WTC11 (cell line): ENCODE results near the gene FAM3B. TPM values are rescaled to one million over a fixed set of nuclear protein-coding genes. Genes with fewer than 3 reads are reported as not detected.

Source experiments
- ATAC-seq: fragments of 200-7000 bp; cut with Tn5 transposase; 2 replicates; pipeline ENCODE4 v1.10.0; 2021; ENCODE audit warnings: mild to moderate bottlenecking, moderate library complexity
- CTCF ChIA-PET: fragments of 300-600 bp; sonication (Branson Sonifier 250); formaldehyde crosslinking; loops from one replicate; lab custom pipeline; 2021; ENCODE audit warnings: antibody characterized with exemption; lab: Charles Lee
- POLR2A ChIA-PET: fragments of 350-600 bp; sonication (Branson Sonifier 250); formaldehyde crosslinking; loops from one replicate; lab custom pipeline; 2021; ENCODE audit warnings: antibody characterized with exemption; lab: Charles Lee
- DNase-seq: peaks from one replicate; pipeline ENCODE4 v3.0.0; 2021; ENCODE audit warnings: low spot score
- H3K27ac Mint-ChIP-seq: 2 replicates; pipeline ENCODE4 v1.8.0; 2021; ENCODE audit warnings: mixed read lengths
- H3K27me3 Mint-ChIP-seq: 2 replicates; pipeline ENCODE4 v1.8.0; 2021; ENCODE audit warnings: low read depth, mild to moderate bottlenecking, moderate library complexity, mixed read lengths
- H3K36me3 Mint-ChIP-seq: 2 replicates; pipeline ENCODE4 v1.8.0; 2021; ENCODE audit warnings: mixed read lengths
- H3K4me1 Mint-ChIP-seq: 2 replicates; pipeline ENCODE4 v1.8.0; 2022; ENCODE audit warnings: mixed read lengths
- H3K4me3 Mint-ChIP-seq: 2 replicates; pipeline ENCODE4 v1.8.0; 2021; ENCODE audit warnings: mild to moderate bottlenecking, moderate library complexity, mixed read lengths
- H3K9me3 Mint-ChIP-seq: 2 replicates; pipeline ENCODE4 v1.8.0; 2021; ENCODE audit warnings: mixed read lengths
- CBFB ChIP-seq: sonication (generic); formaldehyde crosslinking; IDR thresholded peaks from 2 replicates; pipeline ENCODE4 v1.8.1; 2022; ENCODE audit warnings: mild to moderate bottlenecking, low read depth, missing genetic modification reagents
- EMX1 ChIP-seq: fragments of 250-450 bp; sonication (Bioruptor Pico); IDR thresholded peaks from 2 replicates; pipeline ENCODE4 v1.8.0; 2021; ENCODE audit warnings: mild to moderate bottlenecking
- FOXP1 ChIP-seq: sonication (generic); formaldehyde crosslinking; IDR thresholded peaks from 2 replicates; pipeline ENCODE4 v1.8.0; 2022; ENCODE audit warnings: missing genetic modification reagents, mild to moderate bottlenecking, moderate library complexity, borderline replicate concordance
- MXD4 ChIP-seq: fragments of 250-450 bp; sonication (Bioruptor Pico); IDR thresholded peaks from 2 replicates; pipeline ENCODE4 v1.8.0; 2021; ENCODE audit warnings: mild to moderate bottlenecking, moderate library complexity, borderline replicate concordance
- OVOL2 ChIP-seq: fragments of 250-450 bp; sonication (Bioruptor Pico); IDR thresholded peaks from 2 replicates; pipeline ENCODE4 v1.9.0; 2021; ENCODE audit warnings: mild to moderate bottlenecking, borderline replicate concordance
- PRRX2 ChIP-seq: fragments of 250-450 bp; sonication (Bioruptor Pico); IDR thresholded peaks from 2 replicates; pipeline ENCODE4 v1.8.0; 2021; ENCODE audit warnings: mild to moderate bottlenecking
- RELA ChIP-seq: sonication (generic); formaldehyde crosslinking; IDR thresholded peaks from 2 replicates; pipeline ENCODE4 v1.8.1; 2022; ENCODE audit warnings: missing genetic modification reagents, mild to moderate bottlenecking, borderline replicate concordance
- SMAD4 ChIP-seq: sonication (generic); formaldehyde crosslinking; IDR thresholded peaks from 2 replicates; pipeline ENCODE4 v1.8.0; 2022; ENCODE audit warnings: mild to moderate bottlenecking, missing genetic modification reagents
- TP53 ChIP-seq: sonication (generic); formaldehyde crosslinking; IDR thresholded peaks from 2 replicates; pipeline ENCODE4 v1.8.1; 2023; ENCODE audit warnings: mild to moderate bottlenecking, missing genetic modification reagents
- ZBTB21 ChIP-seq: sonication (generic); formaldehyde crosslinking; IDR thresholded peaks from 2 replicates; pipeline ENCODE4 v1.8.1; 2023; ENCODE audit warnings: mild to moderate bottlenecking, missing genetic modification reagents, borderline replicate concordance
- ZNF138 ChIP-seq: sonication (generic); formaldehyde crosslinking; conservative IDR thresholded peaks from 2 replicates; pipeline ENCODE4 v1.8.1; 2022; ENCODE audit warnings: mild to moderate bottlenecking, moderate library complexity, missing genetic modification reagents
- ZNF232 ChIP-seq: sonication (generic); formaldehyde crosslinking; IDR thresholded peaks from 2 replicates; pipeline ENCODE4 v1.8.0; 2022; ENCODE audit warnings: mild to moderate bottlenecking, missing genetic modification reagents
- ZNF263 ChIP-seq: sonication (generic); formaldehyde crosslinking; IDR thresholded peaks from 2 replicates; pipeline ENCODE4 v1.8.1; 2022; ENCODE audit warnings: low read depth, mild to moderate bottlenecking, moderate library complexity, missing genetic modification reagents
- ZNF396 ChIP-seq: fragments of 250-450 bp; sonication (Bioruptor Pico); IDR thresholded peaks from 2 replicates; pipeline ENCODE4 v1.8.0; 2021; ENCODE audit warnings: mild to moderate bottlenecking, moderate library complexity, borderline replicate concordance
- total RNA-seq: library from RNA; stranded (reverse); gene quantifications from 3 replicates; pipeline ENCODE4 v1.2.3, GENCODE V29; 2021
- TF ChIP-seq, protein P1 (sequence below): sonication (generic); formaldehyde crosslinking; IDR thresholded peaks from 2 replicates; pipeline ENCODE4 v1.8.1; 2023; ENCODE audit warnings: mild to moderate bottlenecking, missing genetic modification reagents, moderate library complexity
- TF ChIP-seq, protein P2 (sequence below): sonication (generic); formaldehyde crosslinking; IDR thresholded peaks from 2 replicates; pipeline ENCODE4 v1.8.0; 2022; ENCODE audit warnings: mild to moderate bottlenecking, missing genetic modification reagents
- TF ChIP-seq, protein P3 (sequence below): sonication (generic); formaldehyde crosslinking; IDR thresholded peaks from 2 replicates; pipeline ENCODE4 v1.8.1; 2022; ENCODE audit warnings: low read depth, mild to moderate bottlenecking, moderate library complexity, missing genetic modification reagents, borderline replicate concordance
- TF ChIP-seq, protein P4 (sequence below): sonication (generic); formaldehyde crosslinking; conservative IDR thresholded peaks from 2 replicates; pipeline ENCODE4 v1.8.1; 2022; ENCODE audit warnings: mild to moderate bottlenecking, missing genetic modification reagents
- TF ChIP-seq, protein P5 (sequence below): sonication (generic); formaldehyde crosslinking; IDR thresholded peaks from 2 replicates; pipeline ENCODE4 v1.8.1; 2022; ENCODE audit warnings: low read depth, missing genetic modification reagents, borderline replicate concordance
- TF ChIP-seq, protein P6 (sequence below): sonication (generic); formaldehyde crosslinking; IDR thresholded peaks from 2 replicates; pipeline ENCODE4 v1.8.0; 2022; ENCODE audit warnings: missing genetic modification reagents

The FAM3B gene
- total RNA-seq, 1 experiment from 2014 or later = 1.4 TPM

DNA sequence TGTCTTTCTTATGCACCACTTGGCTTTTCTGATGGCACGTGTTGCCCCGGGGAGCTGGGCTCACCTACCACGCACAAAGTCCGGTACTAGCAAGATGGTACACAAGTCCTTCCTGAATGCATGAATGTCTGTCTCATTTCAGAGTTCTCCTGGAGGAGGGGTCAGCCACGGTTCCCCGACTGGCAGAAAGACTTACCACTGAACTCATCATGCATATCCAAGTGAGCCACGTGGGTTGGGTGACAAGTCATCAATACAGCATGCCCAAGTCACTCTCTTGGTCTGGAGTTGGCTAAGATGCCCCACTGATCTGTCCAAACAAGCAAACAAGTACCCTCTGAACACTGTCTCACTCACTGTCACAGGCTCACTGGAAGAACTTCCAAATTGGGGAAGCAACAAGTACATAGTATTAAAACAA lies 80.9 kb downstream of the FAM3B start (continued):
- TF ChIP-seq ZNF263 (CRISPR knock-in tag) (no peak), FOXP1 (no peak)
- TF ChIP-seq, protein P1, sequence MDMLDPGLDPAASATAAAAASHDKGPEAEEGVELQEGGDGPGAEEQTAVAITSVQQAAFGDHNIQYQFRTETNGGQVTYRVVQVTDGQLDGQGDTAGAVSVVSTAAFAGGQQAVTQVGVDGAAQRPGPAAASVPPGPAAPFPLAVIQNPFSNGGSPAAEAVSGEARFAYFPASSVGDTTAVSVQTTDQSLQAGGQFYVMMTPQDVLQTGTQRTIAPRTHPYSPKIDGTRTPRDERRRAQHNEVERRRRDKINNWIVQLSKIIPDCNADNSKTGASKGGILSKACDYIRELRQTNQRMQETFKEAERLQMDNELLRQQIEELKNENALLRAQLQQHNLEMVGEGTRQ (CRISPR knock-in tag) = no peak

DNA sequence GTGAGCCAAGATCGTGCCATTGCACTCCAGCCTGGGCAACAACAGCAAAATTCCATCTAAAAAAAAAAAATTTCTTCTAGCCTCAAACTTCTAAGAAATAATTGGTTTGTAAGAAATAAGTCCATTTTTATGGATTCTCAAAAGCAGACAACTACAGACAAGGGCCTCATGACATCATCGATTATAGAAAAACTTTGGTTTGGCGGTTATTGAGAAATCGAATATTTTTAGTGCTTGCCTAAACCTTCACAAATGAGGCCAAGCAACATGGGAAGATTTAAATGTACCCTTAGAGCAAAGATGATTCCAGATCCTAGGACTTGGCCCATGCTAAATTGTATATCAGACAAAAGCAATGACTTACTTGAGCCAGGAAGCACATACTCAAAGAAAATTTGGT lies 81.7 kb downstream of the FAM3B start:
- Mint-ChIP-seq H3K36me3 (no peaks in the 10 kb centered on the region), H3K27me3 (no peaks in the 10 kb centered on the region; the same call in 1 of the 2 replicates), H3K4me3 (no peak overlapping the region), H3K4me1 (peaks cover 16% of the 10 kb centered on the region), H3K9me3 (peaks cover 11% of the 10 kb centered on the region), H3K27ac (no peak overlapping the region)
- DNase-seq = no peak
- TF ChIP-seq, protein P2, sequence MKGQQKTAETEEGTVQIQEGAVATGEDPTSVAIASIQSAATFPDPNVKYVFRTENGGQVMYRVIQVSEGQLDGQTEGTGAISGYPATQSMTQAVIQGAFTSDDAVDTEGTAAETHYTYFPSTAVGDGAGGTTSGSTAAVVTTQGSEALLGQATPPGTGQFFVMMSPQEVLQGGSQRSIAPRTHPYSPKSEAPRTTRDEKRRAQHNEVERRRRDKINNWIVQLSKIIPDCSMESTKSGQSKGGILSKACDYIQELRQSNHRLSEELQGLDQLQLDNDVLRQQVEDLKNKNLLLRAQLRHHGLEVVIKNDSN (CRISPR knock-in tag) = no peak
- no peak for TF ChIP-seq PRRX2
- TF ChIP-seq ZBTB21 (CRISPR knock-in tag) = no peak
- TF ChIP-seq ZNF138 = no peak
- TF ChIP-seq RELA (CRISPR knock-in tag) = no peak
- TF ChIP-seq, protein P3, sequence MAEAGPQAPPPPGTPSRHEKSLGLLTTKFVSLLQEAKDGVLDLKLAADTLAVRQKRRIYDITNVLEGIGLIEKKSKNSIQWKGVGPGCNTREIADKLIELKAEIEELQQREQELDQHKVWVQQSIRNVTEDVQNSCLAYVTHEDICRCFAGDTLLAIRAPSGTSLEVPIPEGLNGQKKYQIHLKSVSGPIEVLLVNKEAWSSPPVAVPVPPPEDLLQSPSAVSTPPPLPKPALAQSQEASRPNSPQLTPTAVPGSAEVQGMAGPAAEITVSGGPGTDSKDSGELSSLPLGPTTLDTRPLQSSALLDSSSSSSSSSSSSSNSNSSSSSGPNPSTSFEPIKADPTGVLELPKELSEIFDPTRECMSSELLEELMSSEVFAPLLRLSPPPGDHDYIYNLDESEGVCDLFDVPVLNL (CRISPR knock-in tag) = no peak
- TF ChIP-seq, protein P4, sequence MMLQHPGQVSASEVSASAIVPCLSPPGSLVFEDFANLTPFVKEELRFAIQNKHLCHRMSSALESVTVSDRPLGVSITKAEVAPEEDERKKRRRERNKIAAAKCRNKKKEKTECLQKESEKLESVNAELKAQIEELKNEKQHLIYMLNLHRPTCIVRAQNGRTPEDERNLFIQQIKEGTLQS (CRISPR knock-in tag) = no peak
- no peak for TF ChIP-seq OVOL2 (CRISPR knock-in tag)
- no peak for TF ChIP-seq TP53 (CRISPR knock-in tag)
- no peak for TF ChIP-seq SMAD4
- TF ChIP-seq, protein P5, sequence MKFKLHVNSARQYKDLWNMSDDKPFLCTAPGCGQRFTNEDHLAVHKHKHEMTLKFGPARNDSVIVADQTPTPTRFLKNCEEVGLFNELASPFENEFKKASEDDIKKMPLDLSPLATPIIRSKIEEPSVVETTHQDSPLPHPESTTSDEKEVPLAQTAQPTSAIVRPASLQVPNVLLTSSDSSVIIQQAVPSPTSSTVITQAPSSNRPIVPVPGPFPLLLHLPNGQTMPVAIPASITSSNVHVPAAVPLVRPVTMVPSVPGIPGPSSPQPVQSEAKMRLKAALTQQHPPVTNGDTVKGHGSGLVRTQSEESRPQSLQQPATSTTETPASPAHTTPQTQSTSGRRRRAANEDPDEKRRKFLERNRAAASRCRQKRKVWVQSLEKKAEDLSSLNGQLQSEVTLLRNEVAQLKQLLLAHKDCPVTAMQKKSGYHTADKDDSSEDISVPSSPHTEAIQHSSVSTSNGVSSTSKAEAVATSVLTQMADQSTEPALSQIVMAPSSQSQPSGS (CRISPR knock-in tag) = no peak
- POLR2A ChIA-PET = no interaction called here
- CTCF ChIA-PET = interaction anchor here (0.9 to 1.0 kb wide), 2 partner anchors 13 to 277 kb away, joined by 3 read pairs; no protein-coding TSS in a partner anchor
- no peak for ATAC-seq

DNA sequence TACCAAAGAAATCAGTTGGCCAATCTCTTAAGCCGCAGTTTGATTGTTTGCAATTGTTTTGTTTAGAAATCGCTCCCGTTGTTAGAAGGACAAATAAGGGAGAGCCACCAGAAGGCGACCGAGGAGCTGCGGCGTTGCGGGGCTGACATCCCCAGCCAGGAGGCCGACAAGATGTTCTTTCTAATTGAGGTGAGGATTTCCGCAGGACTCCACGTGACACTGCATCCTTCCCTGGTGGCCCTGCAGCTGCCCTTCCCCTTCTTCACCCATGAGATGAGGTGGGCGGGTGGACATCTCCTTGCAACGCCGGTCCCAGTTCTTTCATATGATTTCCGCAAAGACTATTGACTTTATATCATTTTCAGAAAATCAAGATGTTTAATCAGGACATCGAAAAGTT lies 82.2 kb downstream of the FAM3B start:
- CTCF ChIA-PET = interaction anchor here (1.0 kb wide), 1 partner anchor 13 kb away, joined by 3 read pairs; no protein-coding TSS in a partner anchor
- H3K27me3 Mint-ChIP-seq = no peaks in the 10 kb centered on the region; the same call in 1 of the 2 replicates

More for the DNA sequence above, 82.2 kb downstream of the FAM3B start:
- Mint-ChIP-seq H3K4me1 (peaks cover 16% of the 10 kb centered on the region), H3K36me3 (no peaks in the 10 kb centered on the region), H3K9me3 (peaks cover 5% of the 10 kb centered on the region), H3K4me3 (no peak overlapping the region), H3K27ac (no peak overlapping the region)
- TF ChIP-seq EMX1 = no peak
- no peak for TF ChIP-seq CBFB (CRISPR knock-in tag)
- TF ChIP-seq, protein P6, sequence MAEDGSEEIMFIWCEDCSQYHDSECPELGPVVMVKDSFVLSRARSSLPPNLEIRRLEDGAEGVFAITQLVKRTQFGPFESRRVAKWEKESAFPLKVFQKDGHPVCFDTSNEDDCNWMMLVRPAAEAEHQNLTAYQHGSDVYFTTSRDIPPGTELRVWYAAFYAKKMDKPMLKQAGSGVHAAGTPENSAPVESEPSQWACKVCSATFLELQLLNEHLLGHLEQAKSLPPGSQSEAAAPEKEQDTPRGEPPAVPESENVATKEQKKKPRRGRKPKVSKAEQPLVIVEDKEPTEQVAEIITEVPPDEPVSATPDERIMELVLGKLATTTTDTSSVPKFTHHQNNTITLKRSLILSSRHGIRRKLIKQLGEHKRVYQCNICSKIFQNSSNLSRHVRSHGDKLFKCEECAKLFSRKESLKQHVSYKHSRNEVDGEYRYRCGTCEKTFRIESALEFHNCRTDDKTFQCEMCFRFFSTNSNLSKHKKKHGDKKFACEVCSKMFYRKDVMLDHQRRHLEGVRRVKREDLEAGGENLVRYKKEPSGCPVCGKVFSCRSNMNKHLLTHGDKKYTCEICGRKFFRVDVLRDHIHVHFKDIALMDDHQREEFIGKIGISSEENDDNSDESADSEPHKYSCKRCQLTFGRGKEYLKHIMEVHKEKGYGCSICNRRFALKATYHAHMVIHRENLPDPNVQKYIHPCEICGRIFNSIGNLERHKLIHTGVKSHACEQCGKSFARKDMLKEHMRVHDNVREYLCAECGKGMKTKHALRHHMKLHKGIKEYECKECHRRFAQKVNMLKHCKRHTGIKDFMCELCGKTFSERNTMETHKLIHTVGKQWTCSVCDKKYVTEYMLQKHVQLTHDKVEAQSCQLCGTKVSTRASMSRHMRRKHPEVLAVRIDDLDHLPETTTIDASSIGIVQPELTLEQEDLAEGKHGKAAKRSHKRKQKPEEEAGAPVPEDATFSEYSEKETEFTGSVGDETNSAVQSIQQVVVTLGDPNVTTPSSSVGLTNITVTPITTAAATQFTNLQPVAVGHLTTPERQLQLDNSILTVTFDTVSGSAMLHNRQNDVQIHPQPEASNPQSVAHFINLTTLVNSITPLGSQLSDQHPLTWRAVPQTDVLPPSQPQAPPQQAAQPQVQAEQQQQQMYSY (CRISPR knock-in tag) = no peak
- no peak for TF ChIP-seq ZNF396
- TF ChIP-seq ZNF232 = no peak
- no peak for TF ChIP-seq MXD4 (CRISPR knock-in tag)
- DNase-seq (no peak), ATAC-seq (no peak)
- POLR2A ChIA-PET = no interaction called here
